ENCODE data around the gene SASS6. TPM values are rescaled to one million over a fixed set of nuclear protein-coding genes. Genes with fewer than 3 reads are reported as not detected.

SASS6 gene
- total RNA-seq = 2.4 TPM
- long read RNA-seq, partial matches to known transcripts = 0 of 5 reads
- long read RNA-seq, other reads (novel, unspliced or antisense) = 0 of 5 reads

- intact Hi-C loops (cut with DNase I) = no loop called here
- Histone ChIP-seq H3K36me3 (peaks cover 11% of the 10 kb centered on the region), H3K27me3 (no peaks in the 10 kb centered on the region), H3K4me1 (peaks cover 13% of the 10 kb centered on the region), H3K27ac (peak within 1 kb of the TSS; percentile 70), H3K9me3 (no peaks in the 10 kb centered on the region), H3K4me3 (peak within 1 kb of the TSS; percentile 80)
- DNase-seq (peak; percentile 98), ATAC-seq (peak; percentile 100)
- no peak for TF ChIP-seq CTCF (IDR thresholded peaks at IDR 0.05)
These were observed at the start of gene SASS6, which contains the start of gene TRMT13 for GRCh38 chr1:100132566-100133477. Gene SASS6, minus strand, starts transcription at chr1:100132930. Its CDS starts 116 bp downstream, at chr1:100132814. Gene TRMT13, plus strand, starts transcription at chr1:100133163. Its CDS starts 6 bp downstream, at chr1:100133169.

GRCh38 chr1:100178091-100178490 is 45.4 kb upstream of the SASS6 start, which contains the start of gene LRRC39:
Gene LRRC39, minus strand, starts transcription at chr1:100178256. Its CDS starts 9,740 bp downstream, at chr1:100168516.
- Histone ChIP-seq H3K27me3 (no peaks in the 10 kb centered on the region), H3K4me1 (no peaks in the 10 kb centered on the region)
- intact Hi-C loops (cut with DNase I) = no loop called here

GRCh38 chr1:100177295-100178041 is 44.7 kb upstream of the SASS6 start:
- Histone ChIP-seq H3K27me3 (no peaks in the 10 kb centered on the region), H3K27ac (no peak overlapping the region), H3K36me3 (no peaks in the 10 kb centered on the region), H3K4me1 (no peaks in the 10 kb centered on the region), H3K4me3 (no peak overlapping the region), H3K9me3 (no peaks in the 10 kb centered on the region)
- ATAC-seq (no peak), DNase-seq (no peak)
- no peak for TF ChIP-seq CTCF (IDR thresholded peaks at IDR 0.05)
- intact Hi-C loops (cut with DNase I) = no loop called here

More at GRCh38 chr1:100178091-100178490, 45.4 kb upstream of the SASS6 start, which contains the start of gene LRRC39:
- no peak for DNase-seq
- no peak for TF ChIP-seq CTCF (IDR thresholded peaks at IDR 0.05)
- no peak within 1 kb of the TSS for H3K27ac ChIP-seq
- no peaks in the 10 kb centered on the region for H3K9me3 ChIP-seq
- H3K36me3 ChIP-seq = no peaks in the 10 kb centered on the region
- no peak within 1 kb of the TSS for H3K4me3 ChIP-seq
- ATAC-seq = no peak

- no peaks in the 10 kb centered on the region for H3K27me3 ChIP-seq
- no peaks in the 10 kb centered on the region for H3K36me3 ChIP-seq
- no peak overlapping the region for H3K4me3 ChIP-seq
- ATAC-seq = no peak
- H3K27ac ChIP-seq = no peak overlapping the region
- TF ChIP-seq CTCF (IDR thresholded peaks at IDR 0.05) = no peak
- intact Hi-C loops (cut with DNase I) = no loop called here
- no peak for DNase-seq
- H3K9me3 ChIP-seq = no peaks in the 10 kb centered on the region
- H3K4me1 ChIP-seq = no peaks in the 10 kb centered on the region
These were observed 35.3 kb upstream of the SASS6 start for GRCh38 chr1:100168051-100168450.

GRCh38 chr1:100164702-100165101 is 32.0 kb upstream of the SASS6 start:
- intact Hi-C loops (cut with DNase I) = no loop called here
- no peak for TF ChIP-seq CTCF (IDR thresholded peaks at IDR 0.05)

More at GRCh38 chr1:100164702-100165101, 32.0 kb upstream of the SASS6 start:
- H3K36me3 ChIP-seq = no peaks in the 10 kb centered on the region
- no peaks in the 10 kb centered on the region for H3K4me1 ChIP-seq
- no peak overlapping the region for H3K4me3 ChIP-seq
- no peaks in the 10 kb centered on the region for H3K27me3 ChIP-seq
- DNase-seq (no peak), ATAC-seq (no peak)
- no peak overlapping the region for H3K27ac ChIP-seq
- no peaks in the 10 kb centered on the region for H3K9me3 ChIP-seq
